Stimulated activated CD8-positive, alpha-beta memory T cell treated with anti-CD3 and anti-CD28 coated beads, Interleukin-7, amount 100 ng/mL, for 1 hour (primary cell): ENCODE data around the gene PROX2.

Experiments used
- DNase-seq, 2 donors: peaks; one replicate each; pipeline ENCODE4 v3.0.0-alpha.2; 2020; ENCODE audit warnings: low read depth in 2 of 2

Gene PROX2

GRCh38 chr14:74843653-74844052 is 32.3 kb downstream of the PROX2 start:
- DNase-seq, result no peak

- no peak for DNase-seq
Measured at GRCh38 chr14:74841230-74842207, 34.4 kb downstream of the PROX2 start.

GRCh38 chr14:74840603-74841030 is 35.3 kb downstream of the PROX2 start:
- no peak for DNase-seq

GRCh38 chr14:74838166-74838565 is 37.8 kb downstream of the PROX2 start:
- no peak for DNase-seq

GRCh38 chr14:74836251-74836960 is 39.5 kb downstream of the PROX2 start:
- no peak for DNase-seq

- no peak for DNase-seq
Measured at GRCh38 chr14:74835645-74836250, 40.2 kb downstream of the PROX2 start.

GRCh38 chr14:74834692-74835392 is 41.1 kb downstream of the PROX2 start:
- DNase-seq, result no peak

GRCh38 chr14:74832849-74833248 is 43.1 kb downstream of the PROX2 start:
- DNase-seq, result no peak

- DNase-seq, result no peak
Measured at GRCh38 chr14:74829251-74829650, 46.7 kb downstream of the PROX2 start.

- DNase-seq, result no peak
Measured at GRCh38 chr14:74826574-74826973, 49.4 kb downstream of the PROX2 start.
